ENCODE results near the gene RNLS.

DNA sequence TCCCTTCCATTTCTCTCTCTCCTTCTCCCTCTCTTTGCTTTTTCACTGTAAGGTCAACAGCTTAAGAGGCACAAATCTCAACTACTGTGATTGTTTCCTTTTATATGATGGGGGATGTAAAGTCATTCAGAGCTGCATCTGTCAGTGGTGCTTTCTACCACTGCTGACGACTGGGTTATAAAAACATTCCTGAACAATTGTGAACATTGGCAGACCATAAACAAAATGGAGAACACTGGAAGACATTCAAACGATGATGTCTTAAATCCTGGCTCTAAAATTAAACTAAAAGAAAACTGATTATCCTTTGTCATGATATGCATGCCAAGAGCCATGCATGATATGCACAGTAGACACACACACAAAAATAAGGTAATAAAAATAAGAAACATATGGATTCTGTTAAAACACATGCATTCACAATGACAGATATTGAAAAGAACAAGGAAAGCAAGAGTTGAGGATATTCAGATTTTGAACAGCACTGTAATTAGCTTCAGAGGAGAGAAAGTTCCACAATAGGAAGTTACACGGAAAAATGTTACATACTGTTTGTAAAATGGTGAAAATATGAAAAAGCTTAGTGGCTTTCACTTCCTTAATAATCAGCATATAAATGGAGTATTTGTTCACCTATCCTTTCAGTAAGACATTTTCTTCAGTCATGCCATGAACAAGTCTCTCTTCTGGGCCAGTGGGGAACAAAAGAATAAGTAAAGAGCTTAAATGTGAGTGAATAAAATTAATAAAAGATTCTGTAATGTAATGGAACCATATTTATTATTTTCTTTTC lies 89.2 kb downstream of the RNLS start:
- TF ChIP-seq, protein P1, sequence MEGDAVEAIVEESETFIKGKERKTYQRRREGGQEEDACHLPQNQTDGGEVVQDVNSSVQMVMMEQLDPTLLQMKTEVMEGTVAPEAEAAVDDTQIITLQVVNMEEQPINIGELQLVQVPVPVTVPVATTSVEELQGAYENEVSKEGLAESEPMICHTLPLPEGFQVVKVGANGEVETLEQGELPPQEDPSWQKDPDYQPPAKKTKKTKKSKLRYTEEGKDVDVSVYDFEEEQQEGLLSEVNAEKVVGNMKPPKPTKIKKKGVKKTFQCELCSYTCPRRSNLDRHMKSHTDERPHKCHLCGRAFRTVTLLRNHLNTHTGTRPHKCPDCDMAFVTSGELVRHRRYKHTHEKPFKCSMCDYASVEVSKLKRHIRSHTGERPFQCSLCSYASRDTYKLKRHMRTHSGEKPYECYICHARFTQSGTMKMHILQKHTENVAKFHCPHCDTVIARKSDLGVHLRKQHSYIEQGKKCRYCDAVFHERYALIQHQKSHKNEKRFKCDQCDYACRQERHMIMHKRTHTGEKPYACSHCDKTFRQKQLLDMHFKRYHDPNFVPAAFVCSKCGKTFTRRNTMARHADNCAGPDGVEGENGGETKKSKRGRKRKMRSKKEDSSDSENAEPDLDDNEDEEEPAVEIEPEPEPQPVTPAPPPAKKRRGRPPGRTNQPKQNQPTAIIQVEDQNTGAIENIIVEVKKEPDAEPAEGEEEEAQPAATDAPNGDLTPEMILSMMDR (IDR thresholded peaks at IDR 0.05; ENCODE audit: low read length) = no peak
- no peak for TF ChIP-seq EZH2 (IDR thresholded peaks at IDR 0.05; ENCODE audit: borderline replicate concordance, low read length)

Data from OCI-LY1 (cell line).